ENCODE data around the gene TPH2.

GRCh38 chr12:71938728-71939385 is at the start of gene TPH2:
- TF ChIP-seq SP1 (IDR thresholded peaks at IDR 0.05) = no peak
- no peak for TF ChIP-seq ZNF384 (IDR thresholded peaks at IDR 0.05)
- no peak for TF ChIP-seq L3MBTL2 (conservative IDR thresholded peaks at IDR 0.05)
- TF ChIP-seq BHLHE40 (IDR thresholded peaks at IDR 0.05; ENCODE audit: borderline replicate concordance) = no peak
- TF ChIP-seq CTBP1 (IDR thresholded peaks at IDR 0.05; ENCODE audit: borderline replicate concordance) = no peak
- TF ChIP-seq FOXA1 (IDR thresholded peaks at IDR 0.05) = no peak
- peak; percentile 39; the same call in 1 of the 2 replicates for TF ChIP-seq ARNT (IDR thresholded peaks at IDR 0.05)
